Stimulated activated CD4-positive, alpha-beta T cell treated with anti-CD3 and anti-CD28 coated beads, Interleukin-4, amount 100 ng/mL, for 24 hours (primary cell): Measurements from ENCODE around the gene NTHL1.

ENCODE experiments used
- DNase-seq: peaks from one replicate; pipeline ENCODE4 v3.0.0-alpha.2; 2020

NTHL1 gene

GRCh38 chr16:2007081-2007836 is 40.4 kb downstream of the NTHL1 start:
- no peak for DNase-seq

GRCh38 chr16:2006317-2006716 is 41.3 kb downstream of the NTHL1 start:
- no peak for DNase-seq

- DNase-seq: no peak
These were observed 42.0 kb downstream of the NTHL1 start for GRCh38 chr16:2005646-2006045.

- DNase-seq: no peak
These were observed 42.7 kb downstream of the NTHL1 start for GRCh38 chr16:2004795-2005517.

GRCh38 chr16:2003827-2004641 is 43.6 kb downstream of the NTHL1 start:
- DNase-seq: peak; percentile 89

- DNase-seq: no peak
These were observed 44.3 kb downstream of the NTHL1 start for GRCh38 chr16:2003231-2003826.

GRCh38 chr16:2002406-2003230 is 45.0 kb downstream of the NTHL1 start:
- DNase-seq: no peak

GRCh38 chr16:2001456-2002355 is 45.9 kb downstream of the NTHL1 start:
- DNase-seq: no peak

- DNase-seq: no peak
These were observed 46.6 kb downstream of the NTHL1 start for GRCh38 chr16:2001035-2001434.

- no peak for DNase-seq
These were observed 47.6 kb downstream of the NTHL1 start for GRCh38 chr16:1999866-2000514.

- DNase-seq: no peak
These were observed 48.5 kb downstream of the NTHL1 start for GRCh38 chr16:1998852-1999801.

GRCh38 chr16:1998360-1998835 is 49.2 kb downstream of the NTHL1 start:
- no peak for DNase-seq

- no peak for DNase-seq
These were observed 49.9 kb downstream of the NTHL1 start for GRCh38 chr16:1997494-1998359.

- no peak for DNase-seq
These were observed 53.9 kb downstream of the NTHL1 start for GRCh38 chr16:1993731-1994131.

- DNase-seq: no peak
These were observed 54.8 kb downstream of the NTHL1 start for GRCh38 chr16:1992704-1993317.

- peak; percentile 96 for DNase-seq
These were observed 55.5 kb downstream of the NTHL1 start for GRCh38 chr16:1991948-1992703.

- DNase-seq: no peak
These were observed 56.1 kb downstream of the NTHL1 start for GRCh38 chr16:1991588-1991947.
